GM12892 (cell line): ENCODE measurements around the gene BUB1B.

ENCODE experiments used
- POLR2A ChIP-seq: IDR thresholded peaks from 2 replicates; pipeline ENCODE4 v1.6.1; 2011; ENCODE audit warnings: low read depth, low read length, control low read depth
- POLR2AphosphoS5 ChIP-seq: IDR thresholded peaks from 2 replicates; pipeline ENCODE4 v1.6.1; 2011; ENCODE audit warnings: low read depth, low read length, control low read depth
- TAF1 ChIP-seq: IDR thresholded peaks from 2 replicates; pipeline ENCODE4 v1.6.1; 2011; ENCODE audit warnings: low read depth, mild to moderate bottlenecking, control low read depth, low read length, borderline replicate concordance

DNA sequence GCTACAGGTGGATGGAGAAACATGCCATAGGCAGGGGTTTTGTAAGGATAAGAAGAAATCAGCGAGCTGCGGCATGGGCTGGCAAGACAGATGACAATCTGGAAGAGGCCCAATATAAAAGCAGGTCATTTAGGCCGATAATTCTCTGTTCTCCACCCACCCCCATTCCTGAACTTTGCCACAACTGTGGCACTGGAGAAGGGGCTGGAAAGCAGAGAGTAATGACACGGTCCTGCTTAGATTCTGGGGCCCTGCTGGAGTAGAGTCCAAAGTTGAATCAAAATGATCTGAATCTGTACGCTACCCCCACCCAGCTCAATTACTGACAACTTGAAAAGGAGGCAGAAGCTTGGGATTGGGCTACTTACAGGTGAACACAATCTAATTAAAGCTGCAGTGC is 18.4 kb upstream of the BUB1B start:
- TF ChIP-seq POLR2A = no peak
- no peak for TF ChIP-seq POLR2AphosphoS5
- TF ChIP-seq TAF1 = no peak
